H9 (cell line): Measurements from ENCODE around the gene WNT3A. TPM values are rescaled to one million over a fixed set of nuclear protein-coding genes. Genes with fewer than 3 reads are reported as not detected.
A peak's percentile ranks its signal among the peaks of the same experiment; 100 is the strongest.

ENCODE experiments used
- DNase-seq: peaks from one replicate; pipeline ENCODE4 v3.0.0-alpha.2; 2017
- H2AFZ ChIP-seq: one replicate; pipeline ENCODE4 v1.6.1; 2013; ENCODE audit warnings: mild to moderate bottlenecking, low read length, control low read depth, moderate library complexity
- H2AK5ac ChIP-seq: 2 replicates; pipeline ENCODE4 v1.6.1; 2013; ENCODE audit warnings: low read length, control low read depth, mixed read lengths; ENCODE audit not compliant: insufficient read length
- H2BK120ac ChIP-seq: one replicate; pipeline ENCODE4 v1.6.1; 2013; ENCODE audit warnings: low read depth, mild to moderate bottlenecking, low read length, control low read depth, inconsistent platforms; ENCODE audit not compliant: poor library complexity, severe bottlenecking
- H2BK12ac ChIP-seq: 2 replicates; pipeline ENCODE4 v1.6.1; 2013; ENCODE audit warnings: low read length, control low read depth, mixed read lengths, low read depth; ENCODE audit not compliant: insufficient read length
- H2BK15ac ChIP-seq: 2 replicates; pipeline ENCODE4 v1.6.1; 2013; ENCODE audit warnings: low read depth, low read length, control low read depth
- H2BK20ac ChIP-seq: one replicate; pipeline ENCODE4 v1.6.1; 2013; ENCODE audit warnings: low read depth, mild to moderate bottlenecking, low read length, control low read depth, inconsistent platforms; ENCODE audit not compliant: poor library complexity, severe bottlenecking
- H2BK5ac ChIP-seq: 2 replicates; pipeline ENCODE4 v1.6.1; 2013; ENCODE audit warnings: low read length, control low read depth, mixed read lengths; ENCODE audit not compliant: insufficient read length
- H3K14ac ChIP-seq: 2 replicates; pipeline ENCODE4 v1.6.1; 2013; ENCODE audit warnings: low read length, control low read depth; ENCODE audit not compliant: insufficient read depth
- H3K18ac ChIP-seq: 2 replicates; pipeline ENCODE4 v1.6.1; 2013; ENCODE audit warnings: low read depth, mild to moderate bottlenecking, mixed read lengths, low read length, control low read depth; ENCODE audit not compliant: insufficient read length
- H3K23ac ChIP-seq: 2 replicates; pipeline ENCODE4 v1.6.1; 2013; ENCODE audit warnings: low read length, control low read depth, mixed read lengths, low read depth; ENCODE audit not compliant: insufficient read length
- H3K23me2 ChIP-seq: 2 replicates; pipeline ENCODE4 v1.6.1; 2013; ENCODE audit warnings: low read depth, mild to moderate bottlenecking, mixed read lengths, low read length, control low read depth; ENCODE audit not compliant: insufficient read length, poor library complexity, severe bottlenecking
- H3K27ac ChIP-seq: 2 replicates; pipeline ENCODE4 v1.5.1; 2013; ENCODE audit warnings: low read length, control low read depth, mixed read lengths, low read depth; ENCODE audit not compliant: insufficient read length
- H3K27me3 ChIP-seq: 2 replicates; pipeline ENCODE4 v1.6.1; 2013; ENCODE audit warnings: low read length, control low read depth, inconsistent platforms; ENCODE audit not compliant: insufficient read depth
- H3K4ac ChIP-seq: 2 replicates; pipeline ENCODE4 v1.6.1; 2013; ENCODE audit warnings: low read depth, mild to moderate bottlenecking, control low read depth, inconsistent platforms, low read length, moderate library complexity
- H3K4me1 ChIP-seq: 2 replicates; pipeline ENCODE4 v1.6.1; 2013; ENCODE audit warnings: low read length, control low read depth, inconsistent platforms; ENCODE audit not compliant: insufficient read depth
- H3K4me2 ChIP-seq: 2 replicates; pipeline ENCODE4 v1.6.1; 2013; ENCODE audit warnings: low read length, control low read depth, mixed read lengths; ENCODE audit not compliant: insufficient read length, insufficient read depth
- H3K56ac ChIP-seq: 2 replicates; pipeline ENCODE4 v1.6.1; 2013; ENCODE audit warnings: low read depth, mild to moderate bottlenecking, mixed read lengths, low read length, control low read depth; ENCODE audit not compliant: insufficient read length
- H3K79me1 ChIP-seq: 2 replicates; pipeline ENCODE4 v1.6.1; 2013; ENCODE audit warnings: low read depth, mild to moderate bottlenecking, moderate library complexity, low read length, control low read depth, inconsistent platforms; ENCODE audit not compliant: insufficient read depth, poor library complexity, severe bottlenecking
- H3K79me2 ChIP-seq: 2 replicates; pipeline ENCODE4 v1.6.1; 2013; ENCODE audit warnings: low read length, control low read depth, inconsistent platforms; ENCODE audit not compliant: insufficient read depth
- H3K9ac ChIP-seq: 2 replicates; pipeline ENCODE4 v1.6.1; 2013; ENCODE audit warnings: low read length, control low read depth, mixed read lengths; ENCODE audit not compliant: insufficient read length; ENCODE audit errors: extremely low read depth
- H3K9me3 ChIP-seq: one replicate; pipeline ENCODE4 v1.6.1; 2013; ENCODE audit warnings: low read depth, low read length, inconsistent platforms; ENCODE audit not compliant: control insufficient read depth
- H3T11ph ChIP-seq: one replicate; pipeline ENCODE4 v1.6.1; 2013; ENCODE audit warnings: mild to moderate bottlenecking, low read length, control low read depth, inconsistent platforms
- H4K20me1 ChIP-seq: one replicate; pipeline ENCODE4 v1.6.1; 2013; ENCODE audit not compliant: control insufficient read depth, insufficient read length, insufficient read depth
- H4K5ac ChIP-seq: 2 replicates; pipeline ENCODE4 v1.6.1; 2013; ENCODE audit warnings: low read depth, mild to moderate bottlenecking, mixed read lengths, low read length, control low read depth; ENCODE audit not compliant: insufficient read length
- H4K8ac ChIP-seq: replicated peaks from 2 replicates; pipeline ENCODE4 v1.6.1; 2013; ENCODE audit warnings: low read length, control low read depth, mixed read lengths, low read depth; ENCODE audit not compliant: insufficient read length
- H4K91ac ChIP-seq: 2 replicates; pipeline ENCODE4 v1.6.1; 2013; ENCODE audit warnings: low read depth, mild to moderate bottlenecking, moderate library complexity, mixed read lengths, low read length, control low read depth; ENCODE audit not compliant: insufficient read length
- H3K27ac Mint-ChIP-seq, 3 experiments: 2 replicates in 2 of 3; 3 replicates in 1 of 3; pipeline ENCODE4 v1.8.0; 2020 to 2021; ENCODE audit warnings: mixed read lengths in 3 of 3, mild to moderate bottlenecking in 1 of 3, moderate library complexity in 1 of 3
- H3K27me3 Mint-ChIP-seq: 2 replicates; pipeline ENCODE4 v1.8.0; 2021; ENCODE audit warnings: low read depth, mild to moderate bottlenecking, moderate library complexity, mixed read lengths
- H3K36me3 Mint-ChIP-seq, 3 experiments: 2 replicates in 2 of 3; 3 replicates in 1 of 3; pipeline ENCODE4 v1.8.0; 2020 to 2021; ENCODE audit warnings: low read depth in 3 of 3, mixed read lengths in 3 of 3; ENCODE audit not compliant: insufficient read depth in 1 of 3
- H3K4me1 Mint-ChIP-seq, 2 experiments: 2 replicates each; pipeline ENCODE4 v1.8.0; 2020; ENCODE audit warnings: mixed read lengths in 2 of 2
- H3K4me3 Mint-ChIP-seq, 2 experiments: 2 replicates in 1 of 2; 3 replicates in 1 of 2; pipeline ENCODE4 v1.8.0; 2020 to 2021; ENCODE audit warnings: mild to moderate bottlenecking in 2 of 2, mixed read lengths in 2 of 2, moderate library complexity in 1 of 2
- H3K9me3 Mint-ChIP-seq, 2 experiments: 2 replicates in 1 of 2; 3 replicates in 1 of 2; pipeline ENCODE4 v1.8.0; 2020; ENCODE audit warnings: mild to moderate bottlenecking in 2 of 2, mixed read lengths in 2 of 2, moderate library complexity in 1 of 2
- CTCF ChIP-seq: fragments of 200-600 bp; sonication (generic); conservative IDR thresholded peaks from 3 replicates; pipeline ENCODE4 v1.8.0; 2021; ENCODE audit warnings: antibody characterized with exemption, mild to moderate bottlenecking
- WGBS: extraction: QIAGEN DNeasy Blood & Tissue Kit; methylation state at CpG from one replicate; pipeline ENCODE4 v1.1.7; 2013; ENCODE audit warnings: missing lambda C conversion rate, low lambda C conversion rate, mixed read lengths; ENCODE audit not compliant: insufficient read length; ENCODE audit errors: extremely low coverage; 5-methylcytosine and 5-hydroxymethylcytosine counted together
- total RNA-seq: library from RNA; stranded (reverse); gene quantifications from 2 replicates; pipeline ENCODE4 v1.2.1, GENCODE V29; 2021

WNT3A gene
- total RNA-seq, 1 experiment from 2014 or later: 0.17 TPM

GRCh38 chr1:228029281-228029680, 22.5 kb downstream of the WNT3A start:
- no peak overlapping the region for H3K4ac ChIP-seq
- no peak overlapping the region for H3K18ac ChIP-seq
- no peak overlapping the region for H4K91ac ChIP-seq
- no peak overlapping the region for H3K4me3 Mint-ChIP-seq
- H3K14ac ChIP-seq: no peak overlapping the region
- no peak overlapping the region for H3K56ac ChIP-seq
- peaks cover 0 to 2% of the 10 kb centered on the region in 2 experiments; a peak in 1 of 4 replicates for H3K4me1 Mint-ChIP-seq
- no peaks in the 10 kb centered on the region for H3K79me1 ChIP-seq
- no peaks in the 10 kb centered on the region for H3K23me2 ChIP-seq
- no peak overlapping the region for H2BK20ac ChIP-seq
- H4K20me1 ChIP-seq: no peaks in the 10 kb centered on the region
- no peak overlapping the region for H2BK5ac ChIP-seq
- no peak overlapping the region for H4K5ac ChIP-seq
- no peaks in the 10 kb centered on the region for H3K4me1 ChIP-seq
- H3K9me3 Mint-ChIP-seq: peaks cover 4 to 8% of the 10 kb centered on the region in 2 experiments; a peak in 4 of 5 replicates
- H3K27me3 Mint-ChIP-seq: peaks cover 90% of the 10 kb centered on the region
- no peak overlapping the region for H3K4me2 ChIP-seq
- no peaks in the 10 kb centered on the region; a peak in 1 of 7 replicates for H3K36me3 Mint-ChIP-seq
- H4K8ac ChIP-seq: no peak overlapping the region
- H3K27ac Mint-ChIP-seq: no peak overlapping the region
- no peak overlapping the region for H2AK5ac ChIP-seq
- H2AFZ ChIP-seq: no peak overlapping the region
- no peak overlapping the region for H2BK12ac ChIP-seq
- no peak for TF ChIP-seq CTCF
- H3K27ac ChIP-seq: no peak overlapping the region
- H2BK120ac ChIP-seq: no peak overlapping the region
- H3K27me3 ChIP-seq: no peaks in the 10 kb centered on the region; the same call in 1 of the 2 replicates
- no peak overlapping the region for H2BK15ac ChIP-seq
- H3T11ph ChIP-seq: no peak overlapping the region
- H3K23ac ChIP-seq: no peak overlapping the region
- no peaks in the 10 kb centered on the region for H3K9me3 ChIP-seq
- peak; percentile 14 for DNase-seq
- H3K79me2 ChIP-seq: no peaks in the 10 kb centered on the region
- no peak overlapping the region for H3K9ac ChIP-seq
- WGBS: no CpG with 5 or more reads among the region's 10 CpGs
